PC-3 (cell line): Measurements from ENCODE around the gene CTNNA3.

ENCODE experiments used
- EZH2 ChIP-seq: fragments of 300-600 bp; sonication (generic); IDR thresholded peaks from one replicate; pipeline ENCODE4 v1.6.1; 2017; ENCODE audit warnings: antibody characterized with exemption, mild to moderate bottlenecking, low read length; ENCODE audit not compliant: unreplicated experiment
- EZH2phosphoT487 ChIP-seq: fragments of 300-600 bp; sonication (generic); IDR thresholded peaks from 2 replicates; pipeline ENCODE4 v1.6.1; 2018; ENCODE audit warnings: mild to moderate bottlenecking, antibody characterized with exemption, low read length, borderline replicate concordance
- TF ChIP-seq, protein P1 (sequence below): fragments of 300-600 bp; sonication (generic); conservative IDR thresholded peaks from 2 replicates; pipeline ENCODE4 v1.5.1; 2017; ENCODE audit warnings: antibody characterized with exemption, low read depth, mild to moderate bottlenecking, low read length

DNA sequence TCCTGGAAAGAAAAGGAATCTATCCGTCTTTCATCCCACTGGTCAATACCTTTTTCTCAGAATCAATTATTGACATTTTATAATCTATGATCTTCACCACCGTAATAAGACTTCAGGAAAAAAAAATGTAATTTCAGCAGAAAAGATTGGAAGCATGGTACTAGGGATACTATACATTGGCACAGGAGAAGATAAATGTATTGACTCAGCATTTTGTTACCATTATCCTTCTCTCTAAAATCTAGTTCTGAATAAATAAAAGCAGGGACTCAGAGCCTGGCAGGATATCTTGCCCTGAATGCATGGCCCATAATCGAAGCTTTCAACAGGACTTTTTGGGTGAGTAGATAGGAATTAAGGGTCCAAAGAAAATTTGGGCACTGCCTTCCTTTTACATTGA lies 649.5 kb downstream of the CTNNA3 start:
- TF ChIP-seq, protein P1, sequence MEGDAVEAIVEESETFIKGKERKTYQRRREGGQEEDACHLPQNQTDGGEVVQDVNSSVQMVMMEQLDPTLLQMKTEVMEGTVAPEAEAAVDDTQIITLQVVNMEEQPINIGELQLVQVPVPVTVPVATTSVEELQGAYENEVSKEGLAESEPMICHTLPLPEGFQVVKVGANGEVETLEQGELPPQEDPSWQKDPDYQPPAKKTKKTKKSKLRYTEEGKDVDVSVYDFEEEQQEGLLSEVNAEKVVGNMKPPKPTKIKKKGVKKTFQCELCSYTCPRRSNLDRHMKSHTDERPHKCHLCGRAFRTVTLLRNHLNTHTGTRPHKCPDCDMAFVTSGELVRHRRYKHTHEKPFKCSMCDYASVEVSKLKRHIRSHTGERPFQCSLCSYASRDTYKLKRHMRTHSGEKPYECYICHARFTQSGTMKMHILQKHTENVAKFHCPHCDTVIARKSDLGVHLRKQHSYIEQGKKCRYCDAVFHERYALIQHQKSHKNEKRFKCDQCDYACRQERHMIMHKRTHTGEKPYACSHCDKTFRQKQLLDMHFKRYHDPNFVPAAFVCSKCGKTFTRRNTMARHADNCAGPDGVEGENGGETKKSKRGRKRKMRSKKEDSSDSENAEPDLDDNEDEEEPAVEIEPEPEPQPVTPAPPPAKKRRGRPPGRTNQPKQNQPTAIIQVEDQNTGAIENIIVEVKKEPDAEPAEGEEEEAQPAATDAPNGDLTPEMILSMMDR = no peak
- no peak for TF ChIP-seq EZH2phosphoT487
- no peak for TF ChIP-seq EZH2
